B cell (primary cell): ENCODE measurements around the gene THY1. TPM values are rescaled to one million over a fixed set of nuclear protein-coding genes. Genes with fewer than 3 reads are reported as not detected.
"Not testable (repeated sequence)": the region's sequence is repeated elsewhere in the genome, so short reads cannot be mapped to it uniquely, and the experiment has no call there.

Experiments
- ATAC-seq: fragments of 200-7000 bp; cut with Tn5 transposase; one replicate; pipeline ENCODE4 v1.10.0; 2021; ENCODE audit warnings: low read depth, mild to moderate bottlenecking, moderate number of reproducible peaks, moderate library complexity
- CTCF ChIA-PET: fragments of 350-600 bp; sonication (Branson Sonifier 250); formaldehyde crosslinking; loops from one replicate; lab custom pipeline; 2021; ENCODE audit warnings: antibody characterized with exemption, inconsistent platforms; lab: Charles Lee
- POLR2A ChIA-PET: fragments of 350-600 bp; sonication (Branson Sonifier 250); formaldehyde crosslinking; loops from one replicate; lab custom pipeline; 2021; ENCODE audit warnings: antibody characterized with exemption; lab: Charles Lee
- DNase-seq: peaks from one replicate; pipeline ENCODE4 v3.0.0; 2013
- H2AFZ ChIP-seq: 2 replicates; pipeline ENCODE4 v1.6.1; 2012; ENCODE audit warnings: mild to moderate bottlenecking, low read depth, low read length; ENCODE audit not compliant: insufficient read depth, poor library complexity, severe bottlenecking
- H3K27ac ChIP-seq, 2 donors: 1 replicate in 1 of 2; 2 replicates in 1 of 2; pipeline ENCODE4 v1.5.1; 2012 to 2013; ENCODE audit warnings: low read length in 2 of 2, mild to moderate bottlenecking in 2 of 2, moderate library complexity in 1 of 2
- H3K27me3 ChIP-seq, 4 experiments: fragments of 200-600 bp in 1 of 4; sonication (generic) in 1 of 4; replicated peaks in 1 of 4; 1 replicate in 2 of 4; 2 replicates in 2 of 4; pipeline versions ENCODE4 v1.6.1 to v1.7.0; 2013 to 2016; ENCODE audit warnings: low read length in 3 of 4, mild to moderate bottlenecking in 2 of 4, mixed read lengths in 1 of 4, moderate library complexity in 1 of 4; ENCODE audit not compliant: insufficient read depth in 4 of 4, control insufficient read depth in 3 of 4; ENCODE audit errors: control extremely low read depth in 1 of 4
- H3K36me3 ChIP-seq, 2 experiments: replicated peaks in 1 of 2; 1 replicate in 1 of 2; 2 replicates in 1 of 2; pipeline versions ENCODE4 v1.6.1 to v1.7.1; 2013; ENCODE audit warnings: low read length in 1 of 2; ENCODE audit not compliant: insufficient read depth in 2 of 2, control insufficient read depth in 1 of 2; ENCODE audit errors: control extremely low read depth in 1 of 2, extremely low read depth in 1 of 2
- H3K4me1 ChIP-seq, 2 donors: fragments of 200-600 bp in 1 of 2; sonication (generic) in 1 of 2; 1 replicate in 1 of 2; 2 replicates in 1 of 2; pipeline versions ENCODE4 v1.5.1 to v1.6.1; 2013 to 2017; ENCODE audit warnings: low read length in 2 of 2; ENCODE audit not compliant: control insufficient read depth in 2 of 2, insufficient read depth in 2 of 2
- H3K4me2 ChIP-seq: replicated peaks from 2 replicates; pipeline ENCODE3; 2012; ENCODE audit warnings: mild to moderate bottlenecking, low read depth, low read length; ENCODE audit not compliant: poor library complexity, severe bottlenecking
- H3K4me3 ChIP-seq, 5 experiments: fragments of 200-600 bp in 1 of 5; sonication (generic) in 1 of 5; 1 replicate in 3 of 5; 2 replicates in 2 of 5; pipeline versions ENCODE4 v1.5.1 to v1.7.0; 2011 to 2016; ENCODE audit warnings: low read length in 4 of 5, mild to moderate bottlenecking in 4 of 5, low read depth in 2 of 5, control low read depth in 1 of 5, moderate library complexity in 1 of 5; ENCODE audit not compliant: insufficient read depth in 1 of 5; ENCODE audit errors: control extremely low read depth in 1 of 5, extremely low read depth in 1 of 5
- H3K79me2 ChIP-seq: fragments of 200-600 bp; sonication (generic); one replicate; pipeline ENCODE4 v1.6.0; 2016; ENCODE audit warnings: low read length; ENCODE audit not compliant: control insufficient read depth, insufficient read depth
- H3K9ac ChIP-seq: fragments of 200-600 bp; sonication (generic); 2 replicates; pipeline ENCODE4 v1.6.1; 2017; ENCODE audit warnings: mild to moderate bottlenecking, low read length, moderate library complexity
- H3K9me3 ChIP-seq, 3 donors: one replicate each; pipeline versions ENCODE4 v1.6.1 to v1.7.1; 2013; ENCODE audit warnings: low read length in 2 of 3; ENCODE audit not compliant: control insufficient read depth in 2 of 3, insufficient read depth in 1 of 3; ENCODE audit errors: control extremely low read depth in 1 of 3
- H4K20me1 ChIP-seq: 2 replicates; pipeline ENCODE4 v1.6.0; 2012; ENCODE audit warnings: mild to moderate bottlenecking, low read length; ENCODE audit not compliant: insufficient read depth, control insufficient read depth, poor library complexity, severe bottlenecking
- H3K27ac Mint-ChIP-seq: one replicate; pipeline ENCODE4 v1.8.0; 2021; ENCODE audit warnings: mixed read lengths
- H3K27me3 Mint-ChIP-seq: one replicate; pipeline ENCODE4 v1.8.0; 2021; ENCODE audit warnings: mixed read lengths
- H3K4me1 Mint-ChIP-seq: one replicate; pipeline ENCODE4 v1.8.0; 2021; ENCODE audit warnings: mixed read lengths
- H3K4me3 Mint-ChIP-seq: one replicate; pipeline ENCODE4 v1.8.0; 2021; ENCODE audit warnings: mixed read lengths
- H3K9me3 Mint-ChIP-seq: one replicate; pipeline ENCODE4 v1.8.0; 2022; ENCODE audit warnings: mixed read lengths; ENCODE audit not compliant: insufficient read depth
- CTCF ChIP-seq: fragments of 200-600 bp; IDR thresholded peaks from one replicate; pipeline ENCODE4 v1.8.0; 2022; ENCODE audit warnings: antibody characterized with exemption, mild to moderate bottlenecking
- EZH2 ChIP-seq: IDR thresholded peaks from 2 replicates; pipeline ENCODE4 v1.6.1; 2012; ENCODE audit warnings: borderline replicate concordance, low read depth, mild to moderate bottlenecking, moderate library complexity, low read length; ENCODE audit not compliant: insufficient read depth, poor library complexity, severe bottlenecking
- WGBS: methylation state at CpG from one replicate; pipeline ENCODE4 v1.1.5; 2013; ENCODE audit warnings: missing lambda C conversion rate; ENCODE audit not compliant: insufficient coverage; 5-methylcytosine and 5-hydroxymethylcytosine counted together
- intact Hi-C: fragments of 100-400 bp; cut with micrococcal nuclease; formaldehyde crosslinking; loops from one replicate; pipeline ENCODE4 v1.10.0; 2022
- polyA plus RNA-seq: library from polyadenylated mRNA; depleted of rRNA; stranded (reverse); fragments of >200 nt; gene quantifications from 2 replicates; pipeline ENCODE4 v1.2.3, GENCODE V29; 2012
- total RNA-seq, 2 donors: library from RNA; stranded (reverse); fragments of 120-200 nt in 1 of 2; gene quantifications; 1 replicate in 1 of 2; 2 replicates in 1 of 2; pipeline versions ENCODE4 v1.2.3 to v1.2.4, GENCODE V29; 2013 to 2022

THY1 gene
- total and polyA plus RNA-seq, 2 donors (not counting 1 experiment from before 2014, with no cell fraction given): not detected

DNA sequence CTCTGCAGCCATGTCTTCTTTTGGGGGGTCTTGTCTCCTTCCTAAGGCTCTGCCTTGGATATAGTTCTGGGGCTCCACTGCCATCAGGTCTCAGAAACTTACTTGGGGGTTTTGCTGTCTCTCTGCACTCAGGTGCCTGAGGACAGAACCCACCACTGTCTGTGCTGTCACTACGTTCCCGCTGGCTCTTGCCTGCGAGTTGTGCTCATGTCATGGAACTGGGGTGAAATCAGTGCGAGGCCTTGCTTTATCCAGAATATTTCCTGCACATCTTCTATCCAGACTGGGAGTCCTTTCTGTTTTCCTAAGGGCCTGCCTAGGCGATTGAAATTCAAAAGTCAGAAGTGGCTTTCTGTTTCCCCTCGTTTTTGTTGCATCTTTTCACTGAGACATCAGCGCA is 34.9 kb downstream of the THY1 start:
- CTCF ChIA-PET: interaction anchor here (1.2 kb wide), 1 partner anchor 13 kb away, joined by 3 read pairs; no protein-coding TSS in a partner anchor
- Histone ChIP-seq H3K27me3 (peaks cover 0 to 14% (median 8%) of the 10 kb centered on the region in 4 experiments), H3K4me1 (no peaks in the 10 kb centered on the region), H3K27ac (no peak overlapping the region), H2AFZ (no peak overlapping the region), H3K4me2 (no peak overlapping the region), H3K9me3 (no peaks in the 10 kb centered on the region), H4K20me1 (no peaks in the 10 kb centered on the region), H3K36me3 (no peaks in the 10 kb centered on the region), H3K4me3 (no peak overlapping the region), H3K9ac (no peak overlapping the region), H3K79me2 (no peaks in the 10 kb centered on the region)
- POLR2A ChIA-PET: no interaction called here
- no peaks in the 10 kb centered on the region for H3K4me1 Mint-ChIP-seq
- DNase-seq (no peak), ATAC-seq (no peak)
- H3K27me3 Mint-ChIP-seq: peaks cover 16% of the 10 kb centered on the region
- intact Hi-C loops: no loop called here
- H3K4me3 Mint-ChIP-seq: no peak overlapping the region
- H3K27ac Mint-ChIP-seq: no peak overlapping the region
- WGBS: 89% methylated on average over 5 of the region's 7 CpGs
- TF ChIP-seq EZH2 (no peak), CTCF (no peak)
- H3K9me3 Mint-ChIP-seq: no peaks in the 10 kb centered on the region

DNA sequence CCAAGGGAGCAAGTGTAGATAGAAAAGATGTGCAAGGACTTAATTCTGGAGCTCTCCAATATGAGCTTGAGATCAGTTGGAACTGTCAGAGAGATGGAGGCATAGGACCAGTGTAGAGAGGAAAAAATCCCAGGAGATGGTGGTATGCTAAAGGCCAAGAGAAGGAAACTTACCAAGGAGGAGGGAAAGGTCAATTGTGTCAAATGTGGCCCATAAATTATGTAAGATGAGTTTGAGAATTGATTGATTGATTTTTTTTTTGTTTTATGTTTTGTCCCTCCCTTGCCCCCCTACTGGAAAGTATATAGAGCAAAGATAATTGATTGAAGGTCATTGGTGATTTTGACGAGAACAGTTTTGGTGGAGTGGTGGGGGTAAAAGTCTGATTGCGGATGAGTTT is 38.6 kb downstream of the THY1 start:
- 89% methylated on average over 2 of the region's 2 CpGs for WGBS
- no peak overlapping the region for H2AFZ ChIP-seq
- H3K27ac ChIP-seq: no peak overlapping the region
- intact Hi-C loops: no loop called here
- no peak overlapping the region for H3K4me3 Mint-ChIP-seq
- H3K27me3 ChIP-seq: peaks cover 0 to 27% (median 16%) of the 10 kb centered on the region in 4 experiments
- no peaks in the 10 kb centered on the region for H4K20me1 ChIP-seq
- CTCF ChIA-PET: interaction anchor here (0.6 to 0.7 kb wide), 2 partner anchors 16 to 20 kb away, joined by 3 to 4 read pairs; no protein-coding TSS in a partner anchor
- no peak overlapping the region for H3K4me3 ChIP-seq
- POLR2A ChIA-PET: no interaction called here
- ATAC-seq (no peak), DNase-seq (no peak)
- H3K9me3 ChIP-seq: peaks cover 0 to 4% (median 0%) of the 10 kb centered on the region in 3 donors
- peaks cover 5% of the 10 kb centered on the region for H3K27me3 Mint-ChIP-seq
- TF ChIP-seq CTCF (no peak), EZH2 (no peak)
- H3K9ac ChIP-seq: no peak overlapping the region
- no peaks in the 10 kb centered on the region for H3K9me3 Mint-ChIP-seq
- H3K4me1 ChIP-seq: peaks cover 12 to 17% of the 10 kb centered on the region in 2 donors
- H3K36me3 ChIP-seq: no peaks in the 10 kb centered on the region
- no peak overlapping the region for H3K4me2 ChIP-seq
- no peak overlapping the region for H3K27ac Mint-ChIP-seq
- H3K4me1 Mint-ChIP-seq: peaks cover 6% of the 10 kb centered on the region
- H3K79me2 ChIP-seq: no peaks in the 10 kb centered on the region

DNA sequence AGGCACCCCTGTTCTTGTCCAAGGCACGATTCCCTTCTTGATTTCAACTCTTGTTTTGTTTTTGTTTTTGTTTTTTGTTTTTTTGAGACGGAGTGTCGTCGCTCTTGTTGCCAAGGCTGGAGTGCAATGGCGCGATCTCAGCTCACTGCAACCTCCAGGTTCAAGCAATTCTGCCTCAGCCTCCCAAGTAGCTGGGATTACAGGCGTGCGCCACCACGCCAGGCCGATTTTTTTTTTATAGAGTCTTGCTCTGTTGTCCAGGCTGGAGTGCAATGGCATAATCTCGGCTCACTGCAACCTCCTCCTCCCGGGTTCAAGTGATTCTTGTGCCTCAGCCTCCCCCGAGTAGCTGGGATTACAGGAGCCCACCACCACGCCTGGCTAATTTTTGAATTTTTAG is 40.5 kb downstream of the THY1 start:
- H3K4me3 ChIP-seq: peak overlapping the region in 1 of 5 experiments; percentile 72
- H3K9me3 ChIP-seq, POLR2A ChIA-PET, H3K9me3 Mint-ChIP-seq, H3K4me3 Mint-ChIP-seq, H3K9ac ChIP-seq, DNase-seq, ATAC-seq, intact Hi-C loops, H3K27ac ChIP-seq, H4K20me1 ChIP-seq, H3K27ac Mint-ChIP-seq, H3K36me3 ChIP-seq, H3K79me2 ChIP-seq, H3K4me1 Mint-ChIP-seq, H3K27me3 Mint-ChIP-seq: not testable (repeated sequence)
- H3K4me1 ChIP-seq: peaks cover 12 to 17% of the 10 kb centered on the region in 2 donors
- WGBS: 90% methylated on average over 11 of the region's 14 CpGs
- H3K4me2 ChIP-seq: peak overlapping the region; percentile 98
- H2AFZ ChIP-seq: peak overlapping the region; percentile 88
- H3K27me3 ChIP-seq: peaks cover 0 to 27% (median 16%) of the 10 kb centered on the region in 4 experiments
- CTCF ChIA-PET: interaction anchor here (1.0 to 6.5 kb wide), 4 partner anchors 10 to 26 kb away, joined by 3 to 61 read pairs (median 6); no protein-coding TSS in a partner anchor
